ENCODE measurements around the gene PYROXD2. TPM values are rescaled to one million over a fixed set of nuclear protein-coding genes. Genes with fewer than 3 reads are reported as not detected.

The PYROXD2 gene
- total RNA-seq, 1 experiment from 2014 or later = 2.2 TPM

DNA sequence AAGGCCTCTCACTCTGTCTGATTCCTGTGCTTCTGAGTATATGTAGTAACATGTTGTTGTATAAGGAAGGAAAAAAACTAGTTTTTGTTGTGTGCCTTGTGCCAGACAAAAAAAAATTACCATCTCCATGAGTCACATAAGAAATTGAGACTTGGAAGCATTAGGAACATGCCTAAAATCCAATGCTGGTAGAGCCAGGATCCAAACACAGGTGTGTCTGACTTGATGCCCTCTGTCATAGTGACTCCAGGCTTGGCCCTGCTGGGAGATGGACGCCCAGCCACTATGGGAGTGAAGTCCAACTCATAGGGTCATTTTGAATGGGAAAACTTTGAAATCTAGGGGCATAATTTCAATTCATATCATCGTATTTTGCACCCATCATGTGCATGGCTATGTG, 38.0 kb downstream of the PYROXD2 start:
- ChIA-PET POLR2A (no interaction called here), CTCF (no interaction called here)
- Histone ChIP-seq H3K27me3 (replicated peaks; ENCODE audit: control insufficient read depth, insufficient read depth, low read length) (no peaks in the 10 kb centered on the region), H3K9me3 (no peaks in the 10 kb centered on the region), H3K4me3 (ENCODE audit: low read depth, low read length) (no peak overlapping the region), H3K36me3 (ENCODE audit: control insufficient read depth, insufficient read depth, low read length) (no peaks in the 10 kb centered on the region), H3K4me1 (no peaks in the 10 kb centered on the region)
- Mint-ChIP-seq H3K27me3 (ENCODE audit: insufficient read depth, unreplicated experiment) (peaks cover 10% of the 10 kb centered on the region), H3K4me3 (ENCODE audit: unreplicated experiment) (no peak overlapping the region), H3K36me3 (ENCODE audit: insufficient read depth, unreplicated experiment) (no peaks in the 10 kb centered on the region), H3K4me1 (ENCODE audit: low read depth, unreplicated experiment) (no peaks in the 10 kb centered on the region), H3K9me3 (ENCODE audit: unreplicated experiment) (no peaks in the 10 kb centered on the region), H3K27ac (ENCODE audit: unreplicated experiment) (no peak overlapping the region)
- intact Hi-C loops (cut with micrococcal nuclease; ENCODE audit: unreplicated experiment) = no loop called here
- TF ChIP-seq, protein P1, sequence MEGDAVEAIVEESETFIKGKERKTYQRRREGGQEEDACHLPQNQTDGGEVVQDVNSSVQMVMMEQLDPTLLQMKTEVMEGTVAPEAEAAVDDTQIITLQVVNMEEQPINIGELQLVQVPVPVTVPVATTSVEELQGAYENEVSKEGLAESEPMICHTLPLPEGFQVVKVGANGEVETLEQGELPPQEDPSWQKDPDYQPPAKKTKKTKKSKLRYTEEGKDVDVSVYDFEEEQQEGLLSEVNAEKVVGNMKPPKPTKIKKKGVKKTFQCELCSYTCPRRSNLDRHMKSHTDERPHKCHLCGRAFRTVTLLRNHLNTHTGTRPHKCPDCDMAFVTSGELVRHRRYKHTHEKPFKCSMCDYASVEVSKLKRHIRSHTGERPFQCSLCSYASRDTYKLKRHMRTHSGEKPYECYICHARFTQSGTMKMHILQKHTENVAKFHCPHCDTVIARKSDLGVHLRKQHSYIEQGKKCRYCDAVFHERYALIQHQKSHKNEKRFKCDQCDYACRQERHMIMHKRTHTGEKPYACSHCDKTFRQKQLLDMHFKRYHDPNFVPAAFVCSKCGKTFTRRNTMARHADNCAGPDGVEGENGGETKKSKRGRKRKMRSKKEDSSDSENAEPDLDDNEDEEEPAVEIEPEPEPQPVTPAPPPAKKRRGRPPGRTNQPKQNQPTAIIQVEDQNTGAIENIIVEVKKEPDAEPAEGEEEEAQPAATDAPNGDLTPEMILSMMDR (IDR thresholded peaks at IDR 0.05; ENCODE audit: insufficient read depth in 1 of 2, low read depth in 1 of 2, low read length in 1 of 2, severe bottlenecking in 1 of 2, unreplicated experiment in 1 of 2) = no peak
- BruUV-seq (replicated peaks) = no TSS peak
- no peak for DNase-seq

DNA sequence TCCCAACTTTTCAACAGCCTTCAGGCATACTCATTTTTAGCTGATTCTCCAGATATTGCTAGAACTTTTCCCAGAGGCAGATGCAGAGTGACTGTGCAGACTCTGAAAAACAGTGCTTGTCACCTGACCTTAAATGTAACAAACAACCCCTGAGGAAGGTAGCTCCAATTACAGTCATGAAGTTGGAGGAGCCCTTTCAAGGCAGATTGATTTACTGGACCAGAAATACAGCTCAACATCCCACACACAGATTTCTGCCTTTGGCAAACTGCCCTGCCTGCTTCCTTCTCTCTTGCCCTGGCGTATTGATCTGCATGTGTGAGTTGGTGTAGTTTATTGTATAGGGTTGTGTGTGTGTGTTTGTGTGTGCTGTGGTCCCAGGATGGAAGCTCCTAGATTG, 38.5 kb downstream of the PYROXD2 start:
- H3K4me3 ChIP-seq (ENCODE audit: low read depth, low read length) = no peak overlapping the region
- intact Hi-C loops (cut with micrococcal nuclease; ENCODE audit: unreplicated experiment) = no loop called here
- Mint-ChIP-seq H3K27me3 (ENCODE audit: insufficient read depth, unreplicated experiment) (peaks cover 15% of the 10 kb centered on the region), H3K36me3 (ENCODE audit: insufficient read depth, unreplicated experiment) (no peaks in the 10 kb centered on the region), H3K4me3 (ENCODE audit: unreplicated experiment) (no peak overlapping the region), H3K9me3 (ENCODE audit: unreplicated experiment) (no peaks in the 10 kb centered on the region), H3K4me1 (ENCODE audit: low read depth, unreplicated experiment) (no peaks in the 10 kb centered on the region), H3K27ac (ENCODE audit: unreplicated experiment) (no peak overlapping the region)
- H3K36me3 ChIP-seq (ENCODE audit: control insufficient read depth, insufficient read depth, low read length) = no peaks in the 10 kb centered on the region
- no peak for DNase-seq
- BruUV-seq (replicated peaks) = no TSS peak
- no peaks in the 10 kb centered on the region for H3K27me3 ChIP-seq (replicated peaks; ENCODE audit: control insufficient read depth, insufficient read depth, low read length)
- ChIA-PET CTCF (no interaction called here), POLR2A (no interaction called here)
- H3K4me1 ChIP-seq = no peaks in the 10 kb centered on the region
- H3K9me3 ChIP-seq = no peaks in the 10 kb centered on the region
- TF ChIP-seq, protein P1 (IDR thresholded peaks at IDR 0.05; ENCODE audit: insufficient read depth in 1 of 2, low read depth in 1 of 2, low read length in 1 of 2, severe bottlenecking in 1 of 2, unreplicated experiment in 1 of 2) = no peak

DNA sequence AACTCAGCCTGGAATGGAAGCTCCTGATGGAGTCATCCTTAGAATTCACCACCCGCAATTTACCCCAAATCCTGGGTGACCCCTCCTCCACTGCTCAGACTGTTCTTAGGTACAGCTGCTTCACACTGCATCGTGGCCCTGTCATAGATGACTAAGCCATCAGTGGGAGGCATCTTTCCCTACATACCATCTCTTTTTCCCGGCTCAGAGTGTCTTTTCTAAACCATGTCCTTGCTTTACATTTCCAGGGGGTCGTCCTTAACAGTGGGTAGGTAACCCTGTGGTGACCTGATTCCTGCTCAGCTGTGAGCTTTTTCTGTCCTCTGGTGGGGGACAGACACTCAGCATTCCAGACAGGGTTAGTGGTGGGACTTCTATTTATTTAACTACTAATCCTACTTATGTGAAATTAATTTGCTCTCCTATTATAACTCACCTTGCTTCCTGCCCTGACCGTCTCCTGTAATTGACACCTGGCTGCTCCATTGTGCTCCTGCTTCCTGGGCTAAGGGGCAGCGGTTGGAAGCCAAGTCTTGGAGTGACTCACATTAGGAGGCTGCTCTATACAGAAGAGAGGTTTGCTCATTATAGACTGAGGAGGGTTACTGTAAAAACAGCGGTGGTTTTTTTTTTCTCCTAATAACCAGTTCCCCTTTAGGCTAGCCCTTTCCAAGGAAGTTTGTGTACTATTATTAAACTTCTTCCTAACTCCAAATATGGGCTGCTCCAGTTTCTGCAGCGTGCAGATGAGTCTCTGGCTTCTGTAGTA, 40.6 kb downstream of the PYROXD2 start:
- no TSS peak for BruUV-seq (replicated peaks)
- Histone ChIP-seq H3K27me3 (replicated peaks; ENCODE audit: control insufficient read depth, insufficient read depth, low read length) (no peaks in the 10 kb centered on the region), H3K4me1 (no peaks in the 10 kb centered on the region), H3K4me3 (ENCODE audit: low read depth, low read length) (no peak overlapping the region), H3K9me3 (no peaks in the 10 kb centered on the region), H3K36me3 (ENCODE audit: control insufficient read depth, insufficient read depth, low read length) (no peaks in the 10 kb centered on the region)
- H3K9me3 Mint-ChIP-seq (ENCODE audit: unreplicated experiment) = no peaks in the 10 kb centered on the region
- CTCF ChIA-PET = no interaction called here
- H3K36me3 Mint-ChIP-seq (ENCODE audit: insufficient read depth, unreplicated experiment) = no peaks in the 10 kb centered on the region
- no peaks in the 10 kb centered on the region for H3K4me1 Mint-ChIP-seq (ENCODE audit: low read depth, unreplicated experiment)
- TF ChIP-seq, protein P1 (IDR thresholded peaks at IDR 0.05; ENCODE audit: insufficient read depth in 1 of 2, low read depth in 1 of 2, low read length in 1 of 2, severe bottlenecking in 1 of 2, unreplicated experiment in 1 of 2) = no peak
- POLR2A ChIA-PET = no interaction called here
- intact Hi-C loops (cut with micrococcal nuclease; ENCODE audit: unreplicated experiment) = no loop called here
- peaks cover 19% of the 10 kb centered on the region for H3K27me3 Mint-ChIP-seq (ENCODE audit: insufficient read depth, unreplicated experiment)
- DNase-seq = no peak
- H3K27ac Mint-ChIP-seq (ENCODE audit: unreplicated experiment) = no peak overlapping the region
- no peak overlapping the region for H3K4me3 Mint-ChIP-seq (ENCODE audit: unreplicated experiment)

Measured in Caco-2 (cell line).